T-helper 22 cell (primary cell): ENCODE data around the gene SLC7A6.
A peak's percentile ranks its signal among the peaks of the same experiment; 100 is the strongest.

Experiments
- DNase-seq: peaks from one replicate; pipeline ENCODE4 v3.0.0-alpha.2; 2020; ENCODE audit warnings: low read depth

Gene SLC7A6

GRCh38 chr16:68257251-68257905 is 6.9 kb upstream of the SLC7A6 start:
- no peak for DNase-seq

- no peak for DNase-seq
Observed at GRCh38 chr16:68257906-68258800, 6.2 kb upstream of the SLC7A6 start.

GRCh38 chr16:68259007-68259825 is 5.1 kb upstream of the SLC7A6 start:
- DNase-seq: no peak

- no peak for DNase-seq
Observed at GRCh38 chr16:68263559-68264127, 683 bp upstream of the SLC7A6 start.

- DNase-seq: peak; percentile 58
Observed at GRCh38 chr16:68265078-68265920, 973 bp downstream of the SLC7A6 start.

GRCh38 chr16:68267612-68268405 is 3.5 kb downstream of the SLC7A6 start:
- DNase-seq: no peak

GRCh38 chr16:68269793-68270192 is 5.5 kb downstream of the SLC7A6 start:
- no peak for DNase-seq

GRCh38 chr16:68270353-68270752 is 6.0 kb downstream of the SLC7A6 start:
- no peak for DNase-seq

- peak; percentile 44 for DNase-seq
Observed at GRCh38 chr16:68272507-68273209, 8.3 kb downstream of the SLC7A6 start.

- DNase-seq: no peak
Observed at GRCh38 chr16:68273459-68273858, 9.1 kb downstream of the SLC7A6 start.

- DNase-seq: no peak
Observed at GRCh38 chr16:68273896-68274295, 9.6 kb downstream of the SLC7A6 start.

GRCh38 chr16:68274441-68274840 is 10.1 kb downstream of the SLC7A6 start:
- no peak for DNase-seq

GRCh38 chr16:68275611-68276191 is 11.4 kb downstream of the SLC7A6 start:
- DNase-seq: peak; percentile 47

- no peak for DNase-seq
Observed at GRCh38 chr16:68276223-68276622, 11.9 kb downstream of the SLC7A6 start.

GRCh38 chr16:68279726-68280558 is 15.6 kb downstream of the SLC7A6 start:
- no peak for DNase-seq

- no peak for DNase-seq
Observed at GRCh38 chr16:68281368-68282063, 17.2 kb downstream of the SLC7A6 start.

- no peak for DNase-seq
Observed at GRCh38 chr16:68282064-68282452, 17.7 kb downstream of the SLC7A6 start.

GRCh38 chr16:68283346-68283745 is 19.0 kb downstream of the SLC7A6 start:
- DNase-seq: no peak
